Left ventricle myocardium inferior (tissue), 1 donor: ENCODE measurements around the gene ASCC3. TPM values are rescaled to one million over a fixed set of nuclear protein-coding genes. Genes with fewer than 3 reads are reported as not detected.

Source experiments
- DNase-seq: peaks from one replicate; pipeline ENCODE4 v3.0.0-alpha.2; 2020
- H3K27ac ChIP-seq: fragments of 200-600 bp; replicated peaks from 2 replicates; pipeline ENCODE4 v1.8.0; 2021
- H3K27me3 ChIP-seq: fragments of 200-600 bp; 2 replicates; pipeline ENCODE4 v1.8.0; 2021; ENCODE audit warnings: low read depth
- H3K36me3 ChIP-seq: fragments of 200-600 bp; 2 replicates; pipeline ENCODE4 v1.8.0; 2021
- H3K4me1 ChIP-seq: fragments of 200-600 bp; 2 replicates; pipeline ENCODE4 v1.8.0; 2021
- H3K4me3 ChIP-seq: fragments of 200-600 bp; 2 replicates; pipeline ENCODE4 v1.8.0; 2021; ENCODE audit warnings: mild to moderate bottlenecking, moderate library complexity
- H3K9me3 ChIP-seq: fragments of 200-600 bp; replicated peaks from 2 replicates; pipeline ENCODE4 v1.8.0; 2021
- intact Hi-C: fragments of 100-400 bp; cut with micrococcal nuclease; formaldehyde crosslinking; loops from one replicate; pipeline ENCODE4 v1.11.0; 2022
- total RNA-seq: library from RNA; stranded (reverse); fragmentation: NEBNext Ultra II Directional; extraction: Animal tissue kit (Norgen Biotek cat#: 25700); gene quantifications from one replicate; pipeline ENCODE4 v1.2.1, GENCODE V29; 2021
- TF ChIP-seq, protein P1 (sequence below): fragments of 200-600 bp; IDR thresholded peaks from 2 replicates; pipeline ENCODE4 v1.8.0; 2021; ENCODE audit warnings: antibody characterized with exemption, mild to moderate bottlenecking, borderline replicate concordance
- donor health status: DM: no; HTN: yes; CAD: no; lungs with severe emphysema.

ASCC3 gene
- total RNA-seq, 1 donor from 2014 or later = 16.7 TPM

DNA sequence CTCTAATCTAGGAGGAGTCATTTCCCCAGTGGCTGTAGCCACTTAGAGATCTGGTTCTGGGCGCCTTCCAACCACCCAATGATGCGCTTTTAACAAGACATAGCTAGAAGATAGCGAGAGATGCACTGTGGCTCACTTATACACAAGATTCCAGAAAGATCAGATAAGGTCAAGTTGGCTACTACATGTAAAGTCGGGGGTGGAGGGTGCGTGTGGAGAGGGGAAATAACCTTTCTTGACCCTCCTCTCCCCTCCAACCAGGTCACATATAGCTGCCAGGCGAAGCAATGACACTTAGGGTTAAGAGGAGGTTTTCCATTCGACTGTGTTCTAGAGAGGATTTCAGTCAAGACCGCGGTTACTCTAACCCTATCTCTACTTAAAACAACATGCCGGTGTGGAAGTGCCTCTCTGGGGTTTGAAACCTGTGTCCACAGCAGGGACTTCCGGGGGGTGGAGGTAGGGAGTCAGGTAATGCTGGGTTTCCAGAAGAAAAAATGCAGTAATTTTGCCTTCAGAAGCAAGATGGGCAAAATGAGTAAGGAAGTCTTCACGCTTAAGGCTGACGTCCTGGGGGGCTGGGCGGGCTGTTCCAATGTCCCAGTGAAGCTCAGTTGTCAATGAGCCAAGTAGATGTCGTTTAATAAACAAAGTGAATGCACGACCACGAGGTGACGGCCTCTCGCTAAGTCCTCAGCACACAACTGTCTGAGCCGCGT, 414.6 kb downstream of the ASCC3 start:
- H3K27me3 ChIP-seq = peaks cover 100% of the 10 kb centered on the region
- TF ChIP-seq, protein P1, sequence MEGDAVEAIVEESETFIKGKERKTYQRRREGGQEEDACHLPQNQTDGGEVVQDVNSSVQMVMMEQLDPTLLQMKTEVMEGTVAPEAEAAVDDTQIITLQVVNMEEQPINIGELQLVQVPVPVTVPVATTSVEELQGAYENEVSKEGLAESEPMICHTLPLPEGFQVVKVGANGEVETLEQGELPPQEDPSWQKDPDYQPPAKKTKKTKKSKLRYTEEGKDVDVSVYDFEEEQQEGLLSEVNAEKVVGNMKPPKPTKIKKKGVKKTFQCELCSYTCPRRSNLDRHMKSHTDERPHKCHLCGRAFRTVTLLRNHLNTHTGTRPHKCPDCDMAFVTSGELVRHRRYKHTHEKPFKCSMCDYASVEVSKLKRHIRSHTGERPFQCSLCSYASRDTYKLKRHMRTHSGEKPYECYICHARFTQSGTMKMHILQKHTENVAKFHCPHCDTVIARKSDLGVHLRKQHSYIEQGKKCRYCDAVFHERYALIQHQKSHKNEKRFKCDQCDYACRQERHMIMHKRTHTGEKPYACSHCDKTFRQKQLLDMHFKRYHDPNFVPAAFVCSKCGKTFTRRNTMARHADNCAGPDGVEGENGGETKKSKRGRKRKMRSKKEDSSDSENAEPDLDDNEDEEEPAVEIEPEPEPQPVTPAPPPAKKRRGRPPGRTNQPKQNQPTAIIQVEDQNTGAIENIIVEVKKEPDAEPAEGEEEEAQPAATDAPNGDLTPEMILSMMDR = no peak
- no peak overlapping the region for H3K27ac ChIP-seq
- no peaks in the 10 kb centered on the region for H3K36me3 ChIP-seq
- H3K4me1 ChIP-seq = peaks cover 16% of the 10 kb centered on the region
- DNase-seq = no peak
- no peaks in the 10 kb centered on the region for H3K9me3 ChIP-seq
- intact Hi-C loops = no loop called here
- H3K4me3 ChIP-seq = no peak overlapping the region

DNA sequence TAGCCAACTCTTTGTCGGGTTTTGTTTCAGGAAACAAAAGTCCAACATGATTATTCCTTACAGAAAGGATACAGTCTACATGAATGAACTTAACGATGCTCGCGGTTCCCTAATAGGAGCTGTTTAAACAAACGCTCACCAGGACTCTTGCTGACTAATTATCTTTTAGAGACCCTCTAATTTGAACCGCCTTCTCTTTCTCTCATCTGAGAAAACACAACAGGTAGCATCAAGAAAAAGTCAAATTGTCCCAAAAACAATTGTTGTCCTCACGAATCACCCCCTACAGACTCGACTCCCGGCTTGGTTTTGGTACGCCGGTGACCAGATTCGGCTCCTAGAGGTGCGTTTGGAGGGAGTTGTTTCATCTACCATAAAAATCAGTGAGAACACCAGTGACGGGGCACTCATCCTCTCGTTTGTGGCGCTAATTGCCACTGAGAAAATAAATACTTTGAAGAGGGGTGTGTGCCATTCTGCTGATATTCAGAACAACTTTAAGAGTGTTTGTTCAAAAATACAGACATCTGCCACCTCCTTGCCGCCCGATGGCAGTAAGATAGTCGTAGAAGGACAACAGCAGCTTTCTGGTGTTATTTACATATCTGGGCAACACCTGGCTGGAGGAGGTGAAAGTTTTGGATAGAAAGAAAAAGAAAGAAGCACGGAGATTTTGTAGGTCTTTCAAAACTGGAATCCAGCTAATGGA, 415.3 kb downstream of the ASCC3 start:
- TF ChIP-seq, protein P1 = no peak
- H3K9me3 ChIP-seq = no peaks in the 10 kb centered on the region
- intact Hi-C loops = no loop called here
- no peak overlapping the region for H3K4me3 ChIP-seq
- H3K27ac ChIP-seq = no peak overlapping the region
- peaks cover 23% of the 10 kb centered on the region for H3K4me1 ChIP-seq
- no peak for DNase-seq
- H3K36me3 ChIP-seq = no peaks in the 10 kb centered on the region
- peaks cover 100% of the 10 kb centered on the region for H3K27me3 ChIP-seq

DNA sequence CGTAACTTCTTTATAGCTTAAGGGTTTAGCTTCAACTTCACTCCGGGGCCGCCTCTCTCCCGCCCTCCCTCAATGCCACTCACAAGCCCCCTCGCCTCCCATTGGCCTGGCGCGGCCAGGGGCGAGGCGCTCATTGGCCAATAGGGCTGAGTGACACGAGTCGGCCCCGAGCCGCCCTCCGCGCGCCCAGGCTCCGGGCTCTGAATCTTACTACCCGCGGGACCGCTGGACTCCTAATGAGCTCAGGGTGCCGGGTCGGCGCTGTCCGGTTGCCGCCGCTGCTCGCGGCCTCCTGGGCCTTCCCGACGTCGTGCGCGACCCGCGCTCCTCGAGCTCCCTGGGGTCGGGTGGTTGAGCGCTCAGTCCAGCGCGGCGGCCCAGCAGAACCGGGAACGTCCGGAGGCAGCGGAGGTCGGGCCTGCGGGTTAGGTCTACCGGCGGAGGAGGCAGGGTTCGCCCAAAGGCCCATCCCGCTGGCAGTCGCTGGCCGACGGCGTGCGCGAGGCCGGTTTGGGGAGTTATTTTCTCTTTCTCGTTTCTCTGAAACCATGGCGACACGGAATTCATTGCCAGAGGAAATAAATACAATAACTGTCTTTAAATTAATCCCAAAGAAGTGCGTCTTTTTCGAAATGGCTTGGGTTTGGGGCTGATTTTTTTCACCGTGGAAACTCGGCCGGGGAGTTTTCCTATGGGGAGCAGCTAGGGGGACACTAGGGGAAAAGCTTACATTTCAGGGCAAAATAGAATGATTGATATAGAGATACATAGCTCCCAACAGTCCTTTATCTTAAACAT, 416.0 kb downstream of the ASCC3 start, which contains the start of gene SIM1:
Gene SIM1, minus strand, starts transcription at position 19 of the 798 bp plus-strand sequence. CDS start 1,453 bp downstream, outside the sequence.
- Histone ChIP-seq H3K27ac (no peak within 1 kb of the TSS), H3K27me3 (peaks cover 100% of the 10 kb centered on the region), H3K4me1 (peaks cover 23% of the 10 kb centered on the region), H3K4me3 (peak within 1 kb of the TSS; percentile 53), H3K36me3 (no peaks in the 10 kb centered on the region), H3K9me3 (no peaks in the 10 kb centered on the region)
- TF ChIP-seq, protein P1 = no peak
- DNase-seq = peak; percentile 46
- intact Hi-C loops = no loop called here

DNA sequence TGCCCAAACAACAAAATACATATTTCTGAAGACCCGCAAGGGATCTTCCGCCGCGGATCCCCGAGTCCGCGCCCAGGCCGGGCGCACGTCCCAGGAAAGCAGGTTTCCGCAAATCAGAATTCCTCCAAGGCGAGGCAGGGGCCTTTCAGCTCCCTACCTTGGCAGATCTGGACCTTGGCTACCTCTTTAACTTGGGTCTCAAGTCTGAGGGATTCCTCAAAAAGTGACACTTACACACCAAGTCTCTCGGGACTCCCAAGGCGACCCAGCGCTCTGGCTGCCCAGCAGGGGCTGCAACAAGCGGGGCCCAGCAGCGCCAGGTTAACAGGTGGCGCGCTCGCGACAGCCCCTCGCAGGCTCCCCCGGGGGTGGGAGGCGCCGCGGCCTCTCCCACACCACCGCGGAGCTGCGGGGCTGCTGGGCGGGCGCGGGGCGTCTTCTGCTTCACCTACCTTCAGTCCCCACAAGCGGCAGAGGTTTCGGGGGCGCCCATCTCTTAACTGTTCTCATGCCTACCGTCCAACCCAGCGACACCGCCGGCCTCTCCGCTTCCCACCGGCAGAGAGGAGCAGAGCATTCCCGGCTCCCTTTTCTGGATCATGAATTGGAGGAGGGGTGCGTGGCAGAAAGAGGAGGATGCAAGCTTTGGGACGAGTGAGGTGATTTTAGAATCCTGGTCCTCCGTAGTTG, 416.8 kb downstream of the ASCC3 start:
- no peaks in the 10 kb centered on the region for H3K9me3 ChIP-seq
- intact Hi-C loops = no loop called here
- no peak for DNase-seq

More for the DNA sequence above, 416.8 kb downstream of the ASCC3 start:
- Histone ChIP-seq H3K27me3 (peaks cover 100% of the 10 kb centered on the region), H3K4me1 (peaks cover 23% of the 10 kb centered on the region), H3K36me3 (no peaks in the 10 kb centered on the region), H3K27ac (no peak overlapping the region), H3K4me3 (peak overlapping the region; percentile 53)
- TF ChIP-seq, protein P1 = no peak
